ENCODE data around the gene SNPH.

SNPH gene

DNA sequence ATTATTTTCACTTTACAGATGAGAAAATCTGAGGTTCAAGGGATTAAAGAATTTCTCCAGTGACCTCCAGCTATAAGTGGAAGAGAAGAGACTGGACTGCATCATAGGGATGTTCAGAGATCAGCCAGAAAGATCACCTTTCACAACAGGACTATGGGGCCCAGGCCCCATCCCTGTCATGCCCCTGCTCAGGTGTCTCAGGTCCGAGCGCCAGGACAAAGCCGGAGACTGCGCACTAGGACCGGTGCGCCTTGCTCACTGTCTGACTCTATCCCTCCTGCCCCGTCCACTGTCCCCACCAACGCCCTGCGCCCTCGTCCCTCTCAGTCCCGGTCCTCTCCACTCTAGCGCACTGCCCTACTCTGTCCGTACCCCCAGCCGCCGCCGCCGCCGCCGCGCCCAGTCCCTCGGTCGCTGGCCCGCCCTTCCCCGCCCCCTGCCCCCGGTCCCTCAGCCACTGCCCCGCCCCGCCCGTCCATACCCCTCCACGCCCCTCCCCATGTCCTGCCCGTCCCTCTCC is 40.8 kb upstream of the SNPH start (continued):
- TF ChIP-seq KLF9 (tag by site-specific recombination; IDR thresholded peaks at IDR 0.05; ENCODE audit: low read depth) (peak; percentile 43; the same call in 1 of the 2 replicates), ZXDB (tag by site-specific recombination; IDR thresholded peaks at IDR 0.05) (0 out of 2 replicates have a peak, but pooled peaks have one; percentile 13), SP3 (tag by site-specific recombination; IDR thresholded peaks at IDR 0.05) (peak; percentile 40), ZNF266 (tag by site-specific recombination; IDR thresholded peaks at IDR 0.05; ENCODE audit: low read depth) (no peak), ZNF701 (tag by site-specific recombination; IDR thresholded peaks at IDR 0.05) (no peak), ZSCAN30 (tag by site-specific recombination; IDR thresholded peaks at IDR 0.05) (no peak), REPIN1 (tag by site-specific recombination; IDR thresholded peaks at IDR 0.05; ENCODE audit: low read depth) (no peak), ZNF571 (tag by site-specific recombination; IDR thresholded peaks at IDR 0.05) (no peak), ZNF211 (tag by site-specific recombination; IDR thresholded peaks at IDR 0.05; ENCODE audit: low read depth) (no peak), YY2 (tag by site-specific recombination; IDR thresholded peaks at IDR 0.05) (no peak), PRDM4 (tag by site-specific recombination; IDR thresholded peaks at IDR 0.05) (no peak), ZNF391 (tag by site-specific recombination; IDR thresholded peaks at IDR 0.05; ENCODE audit: borderline replicate concordance, low read depth) (no peak), ZFP37 (tag by site-specific recombination; IDR thresholded peaks at IDR 0.05) (no peak), ZNF324 (tag by site-specific recombination; IDR thresholded peaks at IDR 0.05) (no peak), ZNF184 (tag by site-specific recombination; IDR thresholded peaks at IDR 0.05) (no peak), ZNF558 (tag by site-specific recombination; IDR thresholded peaks at IDR 0.05) (no peak), REST (tag by site-specific recombination; IDR thresholded peaks at IDR 0.05) (no peak), KLF17 (tag by site-specific recombination; IDR thresholded peaks at IDR 0.05) (0 out of 2 replicates have a peak, but pooled peaks have one; percentile 21), ZNF37A (tag by site-specific recombination; IDR thresholded peaks at IDR 0.05) (no peak), OVOL3 (tag by site-specific recombination; IDR thresholded peaks at IDR 0.05) (no peak), ZNF155 (tag by site-specific recombination; IDR thresholded peaks at IDR 0.05) (no peak)
- TF ChIP-seq, protein P1, sequence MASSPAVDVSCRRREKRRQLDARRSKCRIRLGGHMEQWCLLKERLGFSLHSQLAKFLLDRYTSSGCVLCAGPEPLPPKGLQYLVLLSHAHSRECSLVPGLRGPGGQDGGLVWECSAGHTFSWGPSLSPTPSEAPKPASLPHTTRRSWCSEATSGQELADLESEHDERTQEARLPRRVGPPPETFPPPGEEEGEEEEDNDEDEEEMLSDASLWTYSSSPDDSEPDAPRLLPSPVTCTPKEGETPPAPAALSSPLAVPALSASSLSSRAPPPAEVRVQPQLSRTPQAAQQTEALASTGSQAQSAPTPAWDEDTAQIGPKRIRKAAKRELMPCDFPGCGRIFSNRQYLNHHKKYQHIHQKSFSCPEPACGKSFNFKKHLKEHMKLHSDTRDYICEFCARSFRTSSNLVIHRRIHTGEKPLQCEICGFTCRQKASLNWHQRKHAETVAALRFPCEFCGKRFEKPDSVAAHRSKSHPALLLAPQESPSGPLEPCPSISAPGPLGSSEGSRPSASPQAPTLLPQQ (tag by site-specific recombination; IDR thresholded peaks at IDR 0.05), result peak; percentile 39; the same call in 1 of the 2 replicates
- TF ChIP-seq, protein P2, sequence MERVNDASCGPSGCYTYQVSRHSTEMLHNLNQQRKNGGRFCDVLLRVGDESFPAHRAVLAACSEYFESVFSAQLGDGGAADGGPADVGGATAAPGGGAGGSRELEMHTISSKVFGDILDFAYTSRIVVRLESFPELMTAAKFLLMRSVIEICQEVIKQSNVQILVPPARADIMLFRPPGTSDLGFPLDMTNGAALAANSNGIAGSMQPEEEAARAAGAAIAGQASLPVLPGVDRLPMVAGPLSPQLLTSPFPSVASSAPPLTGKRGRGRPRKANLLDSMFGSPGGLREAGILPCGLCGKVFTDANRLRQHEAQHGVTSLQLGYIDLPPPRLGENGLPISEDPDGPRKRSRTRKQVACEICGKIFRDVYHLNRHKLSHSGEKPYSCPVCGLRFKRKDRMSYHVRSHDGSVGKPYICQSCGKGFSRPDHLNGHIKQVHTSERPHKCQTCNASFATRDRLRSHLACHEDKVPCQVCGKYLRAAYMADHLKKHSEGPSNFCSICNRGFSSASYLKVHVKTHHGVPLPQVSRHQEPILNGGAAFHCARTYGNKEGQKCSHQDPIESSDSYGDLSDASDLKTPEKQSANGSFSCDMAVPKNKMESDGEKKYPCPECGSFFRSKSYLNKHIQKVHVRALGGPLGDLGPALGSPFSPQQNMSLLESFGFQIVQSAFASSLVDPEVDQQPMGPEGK (tag by site-specific recombination; IDR thresholded peaks at IDR 0.05), result peak; percentile 23; the same call in 1 of the 2 replicates
- TF ChIP-seq, protein P3, sequence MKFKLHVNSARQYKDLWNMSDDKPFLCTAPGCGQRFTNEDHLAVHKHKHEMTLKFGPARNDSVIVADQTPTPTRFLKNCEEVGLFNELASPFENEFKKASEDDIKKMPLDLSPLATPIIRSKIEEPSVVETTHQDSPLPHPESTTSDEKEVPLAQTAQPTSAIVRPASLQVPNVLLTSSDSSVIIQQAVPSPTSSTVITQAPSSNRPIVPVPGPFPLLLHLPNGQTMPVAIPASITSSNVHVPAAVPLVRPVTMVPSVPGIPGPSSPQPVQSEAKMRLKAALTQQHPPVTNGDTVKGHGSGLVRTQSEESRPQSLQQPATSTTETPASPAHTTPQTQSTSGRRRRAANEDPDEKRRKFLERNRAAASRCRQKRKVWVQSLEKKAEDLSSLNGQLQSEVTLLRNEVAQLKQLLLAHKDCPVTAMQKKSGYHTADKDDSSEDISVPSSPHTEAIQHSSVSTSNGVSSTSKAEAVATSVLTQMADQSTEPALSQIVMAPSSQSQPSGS (tag by site-specific recombination; IDR thresholded peaks at IDR 0.05; ENCODE audit: low read depth), result no peak
